NCI-H446 (cell line): ENCODE data around the gene ZDHHC13.

ENCODE experiments used
- DNase-seq, 2 experiments: peaks; one replicate each; lab custom pipeline; 2025; lab: John Stamatoyannopoulos, UW

ZDHHC13 gene

GRCh38 chr11:19116971-19117759 is at the start of gene ZDHHC13:
Gene ZDHHC13 (plus strand): TSS chr11:19117168. CDS start chr11:19117250, 82 bp downstream.
- DNase-seq, result peak; percentile 84 to 96

- peak; percentile 80 to 89 for DNase-seq
Observed at GRCh38 chr11:19071255-19071654, 45.7 kb upstream of the ZDHHC13 start.

- no peak for DNase-seq
Observed at GRCh38 chr11:19072464-19072863, 44.5 kb upstream of the ZDHHC13 start.

- DNase-seq, result no peak
Observed at GRCh38 chr11:19073454-19074415, 43.2 kb upstream of the ZDHHC13 start.

GRCh38 chr11:19075636-19076035 is 41.3 kb upstream of the ZDHHC13 start:
- no peak for DNase-seq

- DNase-seq, result peak in 1 of 2 experiments; percentile 70
Observed at GRCh38 chr11:19076744-19077589, 40.0 kb upstream of the ZDHHC13 start.

- no peak for DNase-seq
Observed at GRCh38 chr11:19077965-19078364, 39.0 kb upstream of the ZDHHC13 start.

- DNase-seq, result peak in 1 of 2 experiments; percentile 51
Observed at GRCh38 chr11:19079643-19080440, 37.1 kb upstream of the ZDHHC13 start.

GRCh38 chr11:19080579-19080993 is 36.4 kb upstream of the ZDHHC13 start:
- DNase-seq, result no peak

GRCh38 chr11:19083166-19083565 is 33.8 kb upstream of the ZDHHC13 start:
- no peak for DNase-seq

- no peak for DNase-seq
Observed at GRCh38 chr11:19084661-19085315, 32.2 kb upstream of the ZDHHC13 start.

GRCh38 chr11:19087658-19088057 is 29.3 kb upstream of the ZDHHC13 start:
- DNase-seq, result no peak

GRCh38 chr11:19088791-19089190 is 28.2 kb upstream of the ZDHHC13 start:
- DNase-seq, result no peak

- no peak for DNase-seq
Observed at GRCh38 chr11:19089421-19089820, 27.5 kb upstream of the ZDHHC13 start.

- no peak for DNase-seq
Observed at GRCh38 chr11:19091366-19091765, 25.6 kb upstream of the ZDHHC13 start.

- no peak for DNase-seq
Observed at GRCh38 chr11:19092342-19092741, 24.6 kb upstream of the ZDHHC13 start.

- no peak for DNase-seq
Observed at GRCh38 chr11:19092850-19093249, 24.1 kb upstream of the ZDHHC13 start.

- no peak for DNase-seq
Observed at GRCh38 chr11:19093976-19094375, 23.0 kb upstream of the ZDHHC13 start.

- no peak for DNase-seq
Observed at GRCh38 chr11:19094859-19095258, 22.1 kb upstream of the ZDHHC13 start.

GRCh38 chr11:19099093-19099492 is 17.9 kb upstream of the ZDHHC13 start:
- no peak for DNase-seq
